ENCODE results near the gene SP4.

- no peak for TF ChIP-seq POLR2A (IDR thresholded peaks at IDR 0.05; ENCODE audit: low read length)
- TF ChIP-seq GATA1 (IDR thresholded peaks at IDR 0.05; ENCODE audit: low read depth, low read length): no peak
These were observed 33.9 kb upstream of the SP4 start for GRCh38 chr7:21393937-21394336.
